HL-60/S4 (cell line): ENCODE data around the gene VPS72.
"Not testable (repeated sequence)": the region's sequence is repeated elsewhere in the genome, so short reads cannot be mapped to it uniquely, and the experiment has no call there.

ENCODE experiments used
- in situ Hi-C: fragments of 300-500 bp; cut with MboI; formaldehyde crosslinking; loops from 2 replicates; pipeline ENCODE4 v1.14.3; 2022; ENCODE audit warnings: low sequenced_read_pairs

The VPS72 gene

GRCh38 chr1:151188667-151189066 is 1.3 kb downstream of the VPS72 start:
- in situ Hi-C loops, result not testable (repeated sequence)

GRCh38 chr1:151187205-151187604 is 2.8 kb downstream of the VPS72 start:
- in situ Hi-C loops, result no loop called here

GRCh38 chr1:151184211-151184610 is 5.8 kb downstream of the VPS72 start:
- in situ Hi-C loops, result no loop called here

GRCh38 chr1:151176514-151177045 is 13.4 kb downstream of the VPS72 start:
- in situ Hi-C loops, result no loop called here

- in situ Hi-C loops, result no loop called here
These were observed 14.1 kb downstream of the VPS72 start, which contains the start of gene TMOD4 for GRCh38 chr1:151175863-151176262. Gene TMOD4, minus strand, starts transcription at chr1:151175981. Its CDS starts 1,106 bp downstream, at chr1:151174875.

GRCh38 chr1:151175041-151175741 is 14.8 kb downstream of the VPS72 start:
- in situ Hi-C loops, result no loop called here

GRCh38 chr1:151171190-151171589 is 18.8 kb downstream of the VPS72 start:
- in situ Hi-C loops, result no loop called here

- in situ Hi-C loops, result no loop called here
These were observed 22.9 kb downstream of the VPS72 start for GRCh38 chr1:151167116-151167515.

GRCh38 chr1:151166505-151166956 is 23.5 kb downstream of the VPS72 start:
- in situ Hi-C loops, result no loop called here

- in situ Hi-C loops, result no loop called here
These were observed 24.1 kb downstream of the VPS72 start, which contains the start of the genes LYSMD1 and SCNM1 for GRCh38 chr1:151165738-151166504. Gene LYSMD1, minus strand, starts transcription at chr1:151165902. Its CDS starts 644 bp downstream, at chr1:151165258. Gene SCNM1, plus strand, starts transcription at chr1:151166144. Its CDS starts 9 bp downstream, at chr1:151166153.

GRCh38 chr1:151165281-151165737 is 24.7 kb downstream of the VPS72 start:
- in situ Hi-C loops, result no loop called here

- in situ Hi-C loops, result no loop called here
These were observed 25.2 kb downstream of the VPS72 start for GRCh38 chr1:151164732-151165280.

- in situ Hi-C loops, result loop anchor here (10.0 kb wide), 1 partner anchor 145 kb away; no protein-coding TSS in a partner anchor
These were observed 30.6 kb downstream of the VPS72 start for GRCh38 chr1:151159373-151159772.

GRCh38 chr1:151158751-151159251 is 31.2 kb downstream of the VPS72 start:
- in situ Hi-C loops, result loop anchor here (10.0 kb wide), 1 partner anchor 144 kb away; no protein-coding TSS in a partner anchor

GRCh38 chr1:151158326-151158725 is 31.7 kb downstream of the VPS72 start:
- in situ Hi-C loops, result loop anchor here (10.0 kb wide), 1 partner anchor 144 kb away; no protein-coding TSS in a partner anchor

GRCh38 chr1:151157067-151157531 is 32.9 kb downstream of the VPS72 start:
- in situ Hi-C loops, result loop anchor here (10.0 kb wide), 1 partner anchor 142 kb away; no protein-coding TSS in a partner anchor

- in situ Hi-C loops, result loop anchor here (10.0 kb wide), 1 partner anchor 142 kb away; no protein-coding TSS in a partner anchor
These were observed 33.5 kb downstream of the VPS72 start, which contains the start of gene TNFAIP8L2 for GRCh38 chr1:151156515-151156819. Gene TNFAIP8L2, plus strand, starts transcription at chr1:151156649. Its CDS starts 2,049 bp downstream, at chr1:151158698.

- in situ Hi-C loops, result no loop called here
These were observed 42.3 kb downstream of the VPS72 start for GRCh38 chr1:151147665-151148064.

GRCh38 chr1:151147132-151147503 is 42.9 kb downstream of the VPS72 start:
- in situ Hi-C loops, result no loop called here

GRCh38 chr1:151146412-151147131 is 43.4 kb downstream of the VPS72 start, which contains the start of gene SEMA6C:
Gene SEMA6C, minus strand, starts transcription at chr1:151146631. Its CDS starts 4,010 bp downstream, at chr1:151142621.
- in situ Hi-C loops, result no loop called here
